AG10803 (cell line): ENCODE data around the gene GABPB1.

Experiments used
- DNase-seq: peaks from one replicate; pipeline ENCODE4 v3.0.0; 2010; ENCODE audit warnings: low read depth
- H3K4me3 ChIP-seq: 2 replicates; pipeline ENCODE4 v1.5.1; 2011; ENCODE audit warnings: mild to moderate bottlenecking, low read length, control low read depth
- CTCF ChIP-seq: conservative IDR thresholded peaks from 2 replicates; pipeline ENCODE4 v1.5.1; 2011; ENCODE audit warnings: mild to moderate bottlenecking, low read length, control low read depth, inconsistent platforms

The GABPB1 gene

GRCh38 chr15:50233192-50233736 lies 121.7 kb downstream of the GABPB1 start:
- no peak for DNase-seq
- H3K4me3 ChIP-seq: no peak overlapping the region
- TF ChIP-seq CTCF: no peak

DNA sequence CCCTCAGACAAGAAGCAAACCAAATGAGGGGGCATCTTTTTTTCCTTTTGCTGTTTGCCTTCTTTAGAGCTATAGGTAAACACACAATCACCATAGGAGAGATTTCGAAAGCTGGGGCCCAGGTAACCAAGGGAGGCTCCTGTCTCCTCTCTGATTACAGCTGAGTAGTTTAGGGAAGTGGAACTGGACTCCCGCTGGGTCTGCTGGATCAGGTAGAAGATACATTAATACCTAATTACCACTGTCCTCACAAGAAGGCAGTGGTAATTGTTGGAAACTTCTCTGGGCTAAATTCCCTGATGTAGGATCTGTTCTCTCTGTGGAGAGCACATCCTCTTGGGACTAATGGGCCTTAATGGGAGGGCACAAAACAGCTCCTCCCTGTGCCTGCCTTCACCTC lies 122.2 kb downstream of the GABPB1 start:
- DNase-seq: no peak
- TF ChIP-seq CTCF: no peak
- no peak overlapping the region for H3K4me3 ChIP-seq

GRCh38 chr15:50231761-50232160 lies 123.2 kb downstream of the GABPB1 start:
- no peak for TF ChIP-seq CTCF
- H3K4me3 ChIP-seq: no peak overlapping the region
- no peak for DNase-seq

DNA sequence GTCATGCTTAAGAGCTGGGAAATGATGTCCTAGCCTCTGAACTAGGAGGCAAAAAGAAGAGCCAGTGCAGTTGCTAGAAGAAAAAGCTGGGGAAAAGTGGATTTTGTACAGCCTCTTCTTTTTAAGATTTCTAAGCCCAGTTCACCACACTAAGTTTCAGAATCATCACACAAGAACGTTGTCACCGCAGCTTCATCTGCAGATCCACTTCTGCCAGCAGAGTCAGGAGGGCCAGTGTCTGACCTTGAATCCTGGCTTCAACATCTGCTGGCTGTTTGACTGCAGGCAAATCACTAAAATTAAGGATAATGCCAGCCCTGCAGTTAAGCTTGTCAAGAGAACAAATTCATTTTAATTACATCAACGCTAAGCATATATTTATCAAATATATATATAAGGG lies 125.7 kb downstream of the GABPB1 start:
- TF ChIP-seq CTCF: no peak
- peak; percentile 79 for DNase-seq
- H3K4me3 ChIP-seq: no peak overlapping the region

- DNase-seq: no peak
- no peak for TF ChIP-seq CTCF
- H3K4me3 ChIP-seq: no peak overlapping the region
Observed at GRCh38 chr15:50228866-50229265, 126.1 kb downstream of the GABPB1 start.

- no peak for TF ChIP-seq CTCF
- DNase-seq: peak; percentile 88
- H3K4me3 ChIP-seq: no peak overlapping the region
Observed at GRCh38 chr15:50227076-50227475, 127.9 kb downstream of the GABPB1 start.

DNA sequence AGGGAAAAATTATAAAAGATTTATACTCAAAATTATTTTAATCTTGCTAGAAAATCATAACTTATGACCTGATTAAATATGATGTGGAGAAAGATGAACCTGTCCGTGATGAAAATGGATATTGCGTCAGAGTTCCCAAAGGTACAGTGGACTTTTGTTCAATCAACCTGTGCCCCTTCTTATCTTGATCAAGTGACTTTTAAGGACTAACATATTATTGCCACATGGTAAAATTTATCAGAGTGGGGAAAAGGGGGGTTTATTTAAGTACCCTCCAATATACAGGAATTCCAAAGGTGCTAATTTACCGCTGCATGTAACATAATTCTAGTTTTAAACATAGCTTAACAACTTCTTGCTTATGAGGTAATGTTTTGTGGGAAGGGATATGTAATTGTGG lies 129.1 kb downstream of the GABPB1 start:
- no peak for DNase-seq
- no peak overlapping the region for H3K4me3 ChIP-seq
- TF ChIP-seq CTCF: no peak
